Measurements from ENCODE around the gene BRD3.

DNA sequence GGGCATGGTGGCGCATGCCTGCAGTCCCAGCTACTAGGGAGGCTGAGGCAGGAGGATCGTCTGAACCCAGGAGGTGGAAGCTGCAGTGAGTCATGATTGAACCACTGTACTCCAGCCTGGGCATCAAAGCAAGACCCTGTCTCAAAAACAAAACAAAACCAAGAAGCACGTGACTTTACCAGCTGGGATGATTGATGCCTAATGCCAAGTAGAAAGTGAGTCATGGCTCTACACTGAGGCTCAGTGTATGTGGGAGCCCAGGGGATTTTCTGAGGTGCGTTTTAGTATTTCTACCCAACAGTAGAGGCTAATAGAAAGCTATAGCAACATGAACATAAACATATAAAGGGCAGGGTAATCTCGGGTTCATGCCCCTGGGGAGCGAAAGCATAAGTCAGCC is 56.4 kb downstream of the BRD3 start:
- TF ChIP-seq, protein P1, sequence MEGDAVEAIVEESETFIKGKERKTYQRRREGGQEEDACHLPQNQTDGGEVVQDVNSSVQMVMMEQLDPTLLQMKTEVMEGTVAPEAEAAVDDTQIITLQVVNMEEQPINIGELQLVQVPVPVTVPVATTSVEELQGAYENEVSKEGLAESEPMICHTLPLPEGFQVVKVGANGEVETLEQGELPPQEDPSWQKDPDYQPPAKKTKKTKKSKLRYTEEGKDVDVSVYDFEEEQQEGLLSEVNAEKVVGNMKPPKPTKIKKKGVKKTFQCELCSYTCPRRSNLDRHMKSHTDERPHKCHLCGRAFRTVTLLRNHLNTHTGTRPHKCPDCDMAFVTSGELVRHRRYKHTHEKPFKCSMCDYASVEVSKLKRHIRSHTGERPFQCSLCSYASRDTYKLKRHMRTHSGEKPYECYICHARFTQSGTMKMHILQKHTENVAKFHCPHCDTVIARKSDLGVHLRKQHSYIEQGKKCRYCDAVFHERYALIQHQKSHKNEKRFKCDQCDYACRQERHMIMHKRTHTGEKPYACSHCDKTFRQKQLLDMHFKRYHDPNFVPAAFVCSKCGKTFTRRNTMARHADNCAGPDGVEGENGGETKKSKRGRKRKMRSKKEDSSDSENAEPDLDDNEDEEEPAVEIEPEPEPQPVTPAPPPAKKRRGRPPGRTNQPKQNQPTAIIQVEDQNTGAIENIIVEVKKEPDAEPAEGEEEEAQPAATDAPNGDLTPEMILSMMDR (conservative IDR thresholded peaks at IDR 0.05; ENCODE audit: low read length): no peak
- TF ChIP-seq EZH2phosphoT487 (IDR thresholded peaks at IDR 0.05; ENCODE audit: borderline replicate concordance, low read depth, low read length): no peak
